HG03378 (cell line): ENCODE results near the gene IFITM2.

ENCODE experiments used
- ATAC-seq: cut with Tn5 transposase; IDR thresholded peaks from one replicate; pipeline ENCODE4 v1.9.1; 2021; ENCODE audit warnings: mild to moderate bottlenecking, moderate library complexity; ENCODE audit not compliant: unreplicated experiment

IFITM2 gene

GRCh38 chr11:292211-293121, 15.2 kb upstream of the IFITM2 start:
- no peak for ATAC-seq

GRCh38 chr11:293271-293851, 14.3 kb upstream of the IFITM2 start:
- ATAC-seq: no peak

- ATAC-seq: no peak
Measured at GRCh38 chr11:293852-294661, 13.6 kb upstream of the IFITM2 start.

GRCh38 chr11:294780-295179, 12.8 kb upstream of the IFITM2 start:
- ATAC-seq: no peak

- ATAC-seq: no peak
Measured at GRCh38 chr11:295351-296170, 12.1 kb upstream of the IFITM2 start.

- ATAC-seq: no peak
Measured at GRCh38 chr11:296171-297050, 11.2 kb upstream of the IFITM2 start.

GRCh38 chr11:297051-297585, 10.5 kb upstream of the IFITM2 start:
- ATAC-seq: no peak

- ATAC-seq: no peak
Measured at GRCh38 chr11:297586-298405, 9.8 kb upstream of the IFITM2 start.

- no peak for ATAC-seq
Measured at GRCh38 chr11:298406-299065, 9.1 kb upstream of the IFITM2 start.

GRCh38 chr11:299081-299891, 8.3 kb upstream of the IFITM2 start, which contains the start of gene IFITM5:
TSS of gene IFITM5 (minus strand) at chr11:299526. CDS start at chr11:299490, 36 bp downstream.
- no peak for ATAC-seq

GRCh38 chr11:299951-300735, 7.5 kb upstream of the IFITM2 start:
- ATAC-seq: no peak

- ATAC-seq: no peak
Measured at GRCh38 chr11:303363-303762, 4.3 kb upstream of the IFITM2 start.

GRCh38 chr11:304061-304506, 3.5 kb upstream of the IFITM2 start:
- no peak for ATAC-seq

GRCh38 chr11:304915-305843, 2.4 kb upstream of the IFITM2 start:
- no peak for ATAC-seq

GRCh38 chr11:305844-306211, 1.8 kb upstream of the IFITM2 start:
- no peak for ATAC-seq
